ENCODE measurements around the gene RBX1.

The RBX1 gene

DNA sequence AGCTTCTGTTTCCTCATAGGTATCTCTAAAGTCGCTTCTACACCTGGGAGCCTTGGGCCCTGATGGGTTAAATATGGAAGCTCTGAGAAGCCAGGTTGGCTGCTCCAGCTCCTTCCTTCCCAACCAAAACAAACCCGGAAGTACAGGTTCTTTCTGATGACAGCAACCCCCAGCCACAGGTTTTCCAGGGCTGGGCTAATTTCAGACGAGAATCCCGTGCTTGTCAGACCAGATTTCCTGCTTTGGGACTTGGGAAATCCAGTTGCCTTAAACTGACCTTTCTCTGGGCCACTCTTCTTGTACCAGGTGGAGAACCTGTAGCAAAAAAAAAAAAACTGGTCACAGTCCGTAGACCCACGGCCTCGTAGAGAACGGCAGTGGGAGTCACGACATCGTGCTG lies 51.9 kb downstream of the RBX1 start (continued):
- no peak for TF ChIP-seq PATZ1 (CRISPR knock-in tag; IDR thresholded peaks at IDR 0.05; ENCODE audit: borderline replicate concordance)
- TF ChIP-seq, protein P1, sequence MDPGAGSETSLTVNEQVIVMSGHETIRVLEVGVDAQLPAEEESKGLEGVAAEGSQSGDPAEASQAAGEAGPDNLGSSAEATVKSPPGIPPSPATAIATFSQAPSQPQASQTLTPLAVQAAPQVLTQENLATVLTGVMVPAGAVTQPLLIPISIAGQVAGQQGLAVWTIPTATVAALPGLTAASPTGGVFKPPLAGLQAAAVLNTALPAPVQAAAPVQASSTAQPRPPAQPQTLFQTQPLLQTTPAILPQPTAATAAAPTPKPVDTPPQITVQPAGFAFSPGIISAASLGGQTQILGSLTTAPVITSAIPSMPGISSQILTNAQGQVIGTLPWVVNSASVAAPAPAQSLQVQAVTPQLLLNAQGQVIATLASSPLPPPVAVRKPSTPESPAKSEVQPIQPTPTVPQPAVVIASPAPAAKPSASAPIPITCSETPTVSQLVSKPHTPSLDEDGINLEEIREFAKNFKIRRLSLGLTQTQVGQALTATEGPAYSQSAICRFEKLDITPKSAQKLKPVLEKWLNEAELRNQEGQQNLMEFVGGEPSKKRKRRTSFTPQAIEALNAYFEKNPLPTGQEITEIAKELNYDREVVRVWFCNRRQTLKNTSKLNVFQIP (CRISPR knock-in tag; IDR thresholded peaks at IDR 0.05; ENCODE audit: borderline replicate concordance, low read depth), result no peak
- TF ChIP-seq ZNF8 (CRISPR knock-in tag; IDR thresholded peaks at IDR 0.05), result no peak
- TF ChIP-seq OSR1 (CRISPR knock-in tag; IDR thresholded peaks at IDR 0.05), result no peak
- TF ChIP-seq TOX (CRISPR knock-in tag; IDR thresholded peaks at IDR 0.05; ENCODE audit: borderline replicate concordance), result no peak

DNA sequence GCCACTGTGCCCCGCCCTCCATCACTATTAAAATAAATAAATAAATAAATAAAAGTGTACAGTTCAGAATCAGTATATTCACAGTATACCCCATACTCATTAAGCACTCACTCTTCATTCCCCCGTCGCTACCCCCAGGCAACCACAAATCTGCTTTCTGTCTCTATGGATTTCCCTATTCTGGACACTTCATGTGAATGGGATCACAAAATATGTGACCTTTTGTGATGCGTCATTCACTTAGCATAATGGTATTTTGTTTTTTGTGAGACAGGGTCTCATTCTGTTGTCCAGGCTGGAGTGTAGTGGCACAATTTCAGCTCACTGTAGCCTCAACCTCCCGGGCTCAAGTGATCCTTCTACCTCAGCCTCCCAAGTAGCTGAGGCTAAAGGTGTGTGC lies 52.8 kb downstream of the RBX1 start:
- no peak for ATAC-seq
- TF ChIP-seq ZNF8 (CRISPR knock-in tag; IDR thresholded peaks at IDR 0.05) (no peak), GLIS3 (CRISPR knock-in tag; IDR thresholded peaks at IDR 0.05) (no peak), ZNF70 (CRISPR knock-in tag; IDR thresholded peaks at IDR 0.05) (no peak), PPARA (CRISPR knock-in tag; IDR thresholded peaks at IDR 0.05; ENCODE audit: borderline replicate concordance) (no peak), BACH2 (CRISPR knock-in tag; IDR thresholded peaks at IDR 0.05; ENCODE audit: borderline replicate concordance) (no peak), TCF4 (CRISPR knock-in tag; IDR thresholded peaks at IDR 0.05; ENCODE audit: borderline replicate concordance) (no peak)
- TF ChIP-seq, protein P1 (CRISPR knock-in tag; IDR thresholded peaks at IDR 0.05; ENCODE audit: borderline replicate concordance, low read depth), result no peak

GRCh38 chr22:41009222-41009948 lies 58.2 kb downstream of the RBX1 start:
- TF ChIP-seq CREB5 (CRISPR knock-in tag; IDR thresholded peaks at IDR 0.05; ENCODE audit: low read depth) (no peak), TCF4 (CRISPR knock-in tag; IDR thresholded peaks at IDR 0.05; ENCODE audit: borderline replicate concordance) (no peak), ARNTL (CRISPR knock-in tag; IDR thresholded peaks at IDR 0.05; ENCODE audit: borderline replicate concordance, low read depth) (no peak), ZFP30 (CRISPR knock-in tag; IDR thresholded peaks at IDR 0.05) (no peak), SNAI2 (CRISPR knock-in tag; IDR thresholded peaks at IDR 0.05) (no peak), ISL1 (CRISPR knock-in tag; IDR thresholded peaks at IDR 0.05) (no peak), ZC3H10 (CRISPR knock-in tag; IDR thresholded peaks at IDR 0.05) (no peak)
- TF ChIP-seq, protein P2, sequence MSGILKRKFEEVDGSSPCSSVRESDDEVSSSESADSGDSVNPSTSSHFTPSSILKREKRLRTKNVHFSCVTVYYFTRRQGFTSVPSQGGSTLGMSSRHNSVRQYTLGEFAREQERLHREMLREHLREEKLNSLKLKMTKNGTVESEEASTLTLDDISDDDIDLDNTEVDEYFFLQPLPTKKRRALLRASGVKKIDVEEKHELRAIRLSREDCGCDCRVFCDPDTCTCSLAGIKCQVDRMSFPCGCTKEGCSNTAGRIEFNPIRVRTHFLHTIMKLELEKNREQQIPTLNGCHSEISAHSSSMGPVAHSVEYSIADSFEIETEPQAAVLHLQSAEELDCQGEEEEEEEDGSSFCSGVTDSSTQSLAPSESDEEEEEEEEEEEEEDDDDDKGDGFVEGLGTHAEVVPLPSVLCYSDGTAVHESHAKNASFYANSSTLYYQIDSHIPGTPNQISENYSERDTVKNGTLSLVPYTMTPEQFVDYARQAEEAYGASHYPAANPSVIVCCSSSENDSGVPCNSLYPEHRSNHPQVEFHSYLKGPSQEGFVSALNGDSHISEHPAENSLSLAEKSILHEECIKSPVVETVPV (CRISPR knock-in tag; IDR thresholded peaks at IDR 0.05), result no peak
- no peak for ATAC-seq

DNA sequence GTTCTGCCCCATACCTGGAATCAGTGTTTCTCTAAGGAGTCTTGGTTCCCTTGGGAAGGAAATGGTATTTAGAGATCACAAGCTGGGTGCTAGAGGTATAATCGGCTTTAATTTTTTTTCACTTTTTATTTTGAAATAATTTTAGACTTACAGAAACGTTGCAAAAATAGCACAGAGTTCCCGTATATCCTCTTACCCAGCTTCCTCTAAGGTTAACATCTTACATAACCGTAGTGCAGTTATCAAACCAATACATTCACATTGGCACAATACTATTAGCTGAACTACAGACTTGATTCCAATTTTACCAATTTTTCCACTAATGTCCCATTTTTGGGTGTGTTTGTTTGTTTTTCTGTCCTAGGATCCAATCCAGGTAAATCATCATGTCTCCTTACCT lies 63.8 kb downstream of the RBX1 start:
- ATAC-seq, result no peak
- TF ChIP-seq CREB5 (CRISPR knock-in tag; IDR thresholded peaks at IDR 0.05; ENCODE audit: low read depth) (no peak), OSR1 (CRISPR knock-in tag; IDR thresholded peaks at IDR 0.05) (no peak), BACH2 (CRISPR knock-in tag; IDR thresholded peaks at IDR 0.05; ENCODE audit: borderline replicate concordance) (no peak), ISL1 (CRISPR knock-in tag; IDR thresholded peaks at IDR 0.05) (no peak), ZNF70 (CRISPR knock-in tag; IDR thresholded peaks at IDR 0.05) (no peak), ZNF8 (CRISPR knock-in tag; IDR thresholded peaks at IDR 0.05) (no peak)
